B cell (primary cell): ENCODE results near the gene THRB. TPM values are rescaled to one million over a fixed set of nuclear protein-coding genes. Genes with fewer than 3 reads are reported as not detected.

Experiments used
- ATAC-seq: fragments of 200-7000 bp; cut with Tn5 transposase; one replicate; pipeline ENCODE4 v1.10.0; 2021; ENCODE audit warnings: low read depth, mild to moderate bottlenecking, moderate number of reproducible peaks, moderate library complexity
- CTCF ChIA-PET: fragments of 350-600 bp; sonication (Branson Sonifier 250); formaldehyde crosslinking; loops from one replicate; lab custom pipeline; 2021; ENCODE audit warnings: antibody characterized with exemption, inconsistent platforms; lab: Charles Lee
- POLR2A ChIA-PET: fragments of 350-600 bp; sonication (Branson Sonifier 250); formaldehyde crosslinking; loops from one replicate; lab custom pipeline; 2021; ENCODE audit warnings: antibody characterized with exemption; lab: Charles Lee
- DNase-seq: peaks from one replicate; pipeline ENCODE4 v3.0.0; 2013
- H2AFZ ChIP-seq: 2 replicates; pipeline ENCODE4 v1.6.1; 2012; ENCODE audit warnings: mild to moderate bottlenecking, low read depth, low read length; ENCODE audit not compliant: insufficient read depth, poor library complexity, severe bottlenecking
- H3K27ac ChIP-seq, 2 donors: 1 replicate in 1 of 2; 2 replicates in 1 of 2; pipeline ENCODE4 v1.5.1; 2012 to 2013; ENCODE audit warnings: low read length in 2 of 2, mild to moderate bottlenecking in 2 of 2, moderate library complexity in 1 of 2
- H3K27me3 ChIP-seq, 4 experiments: fragments of 200-600 bp in 1 of 4; sonication (generic) in 1 of 4; replicated peaks in 1 of 4; 1 replicate in 2 of 4; 2 replicates in 2 of 4; pipeline versions ENCODE4 v1.6.1 to v1.7.0; 2013 to 2016; ENCODE audit warnings: low read length in 3 of 4, mild to moderate bottlenecking in 2 of 4, mixed read lengths in 1 of 4, moderate library complexity in 1 of 4; ENCODE audit not compliant: insufficient read depth in 4 of 4, control insufficient read depth in 3 of 4; ENCODE audit errors: control extremely low read depth in 1 of 4
- H3K36me3 ChIP-seq, 2 experiments: replicated peaks in 1 of 2; 1 replicate in 1 of 2; 2 replicates in 1 of 2; pipeline versions ENCODE4 v1.6.1 to v1.7.1; 2013; ENCODE audit warnings: low read length in 1 of 2; ENCODE audit not compliant: insufficient read depth in 2 of 2, control insufficient read depth in 1 of 2; ENCODE audit errors: control extremely low read depth in 1 of 2, extremely low read depth in 1 of 2
- H3K4me1 ChIP-seq, 2 donors: fragments of 200-600 bp in 1 of 2; sonication (generic) in 1 of 2; 1 replicate in 1 of 2; 2 replicates in 1 of 2; pipeline versions ENCODE4 v1.5.1 to v1.6.1; 2013 to 2017; ENCODE audit warnings: low read length in 2 of 2; ENCODE audit not compliant: control insufficient read depth in 2 of 2, insufficient read depth in 2 of 2
- H3K4me2 ChIP-seq: replicated peaks from 2 replicates; pipeline ENCODE3; 2012; ENCODE audit warnings: mild to moderate bottlenecking, low read depth, low read length; ENCODE audit not compliant: poor library complexity, severe bottlenecking
- H3K4me3 ChIP-seq, 5 experiments: fragments of 200-600 bp in 1 of 5; sonication (generic) in 1 of 5; 1 replicate in 3 of 5; 2 replicates in 2 of 5; pipeline versions ENCODE4 v1.5.1 to v1.7.0; 2011 to 2016; ENCODE audit warnings: low read length in 4 of 5, mild to moderate bottlenecking in 4 of 5, low read depth in 2 of 5, control low read depth in 1 of 5, moderate library complexity in 1 of 5; ENCODE audit not compliant: insufficient read depth in 1 of 5; ENCODE audit errors: control extremely low read depth in 1 of 5, extremely low read depth in 1 of 5
- H3K79me2 ChIP-seq: fragments of 200-600 bp; sonication (generic); one replicate; pipeline ENCODE4 v1.6.0; 2016; ENCODE audit warnings: low read length; ENCODE audit not compliant: control insufficient read depth, insufficient read depth
- H3K9ac ChIP-seq: fragments of 200-600 bp; sonication (generic); 2 replicates; pipeline ENCODE4 v1.6.1; 2017; ENCODE audit warnings: mild to moderate bottlenecking, low read length, moderate library complexity
- H3K9me3 ChIP-seq, 3 donors: one replicate each; pipeline versions ENCODE4 v1.6.1 to v1.7.1; 2013; ENCODE audit warnings: low read length in 2 of 3; ENCODE audit not compliant: control insufficient read depth in 2 of 3, insufficient read depth in 1 of 3; ENCODE audit errors: control extremely low read depth in 1 of 3
- H4K20me1 ChIP-seq: 2 replicates; pipeline ENCODE4 v1.6.0; 2012; ENCODE audit warnings: mild to moderate bottlenecking, low read length; ENCODE audit not compliant: insufficient read depth, control insufficient read depth, poor library complexity, severe bottlenecking
- H3K27ac Mint-ChIP-seq: one replicate; pipeline ENCODE4 v1.8.0; 2021; ENCODE audit warnings: mixed read lengths
- H3K27me3 Mint-ChIP-seq: one replicate; pipeline ENCODE4 v1.8.0; 2021; ENCODE audit warnings: mixed read lengths
- H3K4me1 Mint-ChIP-seq: one replicate; pipeline ENCODE4 v1.8.0; 2021; ENCODE audit warnings: mixed read lengths
- H3K4me3 Mint-ChIP-seq: one replicate; pipeline ENCODE4 v1.8.0; 2021; ENCODE audit warnings: mixed read lengths
- H3K9me3 Mint-ChIP-seq: one replicate; pipeline ENCODE4 v1.8.0; 2022; ENCODE audit warnings: mixed read lengths; ENCODE audit not compliant: insufficient read depth
- CTCF ChIP-seq: fragments of 200-600 bp; IDR thresholded peaks from one replicate; pipeline ENCODE4 v1.8.0; 2022; ENCODE audit warnings: antibody characterized with exemption, mild to moderate bottlenecking
- EZH2 ChIP-seq: IDR thresholded peaks from 2 replicates; pipeline ENCODE4 v1.6.1; 2012; ENCODE audit warnings: borderline replicate concordance, low read depth, mild to moderate bottlenecking, moderate library complexity, low read length; ENCODE audit not compliant: insufficient read depth, poor library complexity, severe bottlenecking
- WGBS: methylation state at CpG from one replicate; pipeline ENCODE4 v1.1.5; 2013; ENCODE audit warnings: missing lambda C conversion rate; ENCODE audit not compliant: insufficient coverage; 5-methylcytosine and 5-hydroxymethylcytosine counted together
- intact Hi-C: fragments of 100-400 bp; cut with micrococcal nuclease; formaldehyde crosslinking; loops from one replicate; pipeline ENCODE4 v1.10.0; 2022
- polyA plus RNA-seq: library from polyadenylated mRNA; depleted of rRNA; stranded (reverse); fragments of >200 nt; gene quantifications from 2 replicates; pipeline ENCODE4 v1.2.3, GENCODE V29; 2012
- total RNA-seq, 2 donors: library from RNA; stranded (reverse); fragments of 120-200 nt in 1 of 2; gene quantifications; 1 replicate in 1 of 2; 2 replicates in 1 of 2; pipeline versions ENCODE4 v1.2.3 to v1.2.4, GENCODE V29; 2013 to 2022

THRB gene
- total and polyA plus RNA-seq, 2 donors (not counting 1 experiment from before 2014, with no cell fraction given) = 0.86 to 1.8 TPM

GRCh38 chr3:24286405-24286804, 208.2 kb downstream of the THRB start:
- Mint-ChIP-seq H3K27ac (no peak overlapping the region), H3K4me1 (no peaks in the 10 kb centered on the region), H3K27me3 (no peaks in the 10 kb centered on the region), H3K4me3 (no peak overlapping the region), H3K9me3 (peaks cover 4% of the 10 kb centered on the region)
- no peaks in the 10 kb centered on the region for H3K4me1 ChIP-seq
- WGBS = no CpG with 5 or more reads among the region's 3 CpGs
- TF ChIP-seq EZH2 = no peak
- TF ChIP-seq CTCF = no peak
- no peaks in the 10 kb centered on the region for H3K36me3 ChIP-seq
- intact Hi-C loops = no loop called here
- H3K27ac ChIP-seq = no peak overlapping the region
- no peak overlapping the region for H3K4me2 ChIP-seq
- POLR2A ChIA-PET = no interaction called here
- no peak overlapping the region for H2AFZ ChIP-seq
- no peak for DNase-seq
- no peaks in the 10 kb centered on the region for H3K27me3 ChIP-seq
- H3K79me2 ChIP-seq = no peaks in the 10 kb centered on the region
- H3K9me3 ChIP-seq = no peaks in the 10 kb centered on the region
- no peaks in the 10 kb centered on the region for H4K20me1 ChIP-seq
- no peak overlapping the region for H3K4me3 ChIP-seq
- CTCF ChIA-PET = no interaction called here
- H3K9ac ChIP-seq = no peak overlapping the region
- no peak for ATAC-seq

- intact Hi-C loops = no loop called here
- Histone ChIP-seq H3K4me3 (no peak overlapping the region), H3K79me2 (no peaks in the 10 kb centered on the region), H3K27me3 (no peaks in the 10 kb centered on the region), H4K20me1 (no peaks in the 10 kb centered on the region), H3K9ac (no peak overlapping the region), H3K27ac (no peak overlapping the region), H3K4me1 (no peaks in the 10 kb centered on the region), H3K4me2 (no peak overlapping the region), H3K36me3 (no peaks in the 10 kb centered on the region), H3K9me3 (no peaks in the 10 kb centered on the region), H2AFZ (no peak overlapping the region)
- TF ChIP-seq CTCF = no peak
- Mint-ChIP-seq H3K9me3 (peaks cover 2% of the 10 kb centered on the region), H3K4me1 (no peaks in the 10 kb centered on the region), H3K4me3 (no peak overlapping the region), H3K27ac (no peak overlapping the region), H3K27me3 (peaks cover 4% of the 10 kb centered on the region)
- DNase-seq (no peak), ATAC-seq (no peak)
- POLR2A ChIA-PET = no interaction called here
- WGBS = no CpG with 5 or more reads among the region's 1 CpG
- CTCF ChIA-PET = no interaction called here
Measured at GRCh38 chr3:24278543-24278942, 216.1 kb downstream of the THRB start.
